ENCODE measurements around the gene BST1. TPM values are rescaled to one million over a fixed set of nuclear protein-coding genes. Genes with fewer than 3 reads are reported as not detected.

Gene BST1
- total RNA-seq, 1 experiment from 2014 or later: 0.69 TPM

DNA sequence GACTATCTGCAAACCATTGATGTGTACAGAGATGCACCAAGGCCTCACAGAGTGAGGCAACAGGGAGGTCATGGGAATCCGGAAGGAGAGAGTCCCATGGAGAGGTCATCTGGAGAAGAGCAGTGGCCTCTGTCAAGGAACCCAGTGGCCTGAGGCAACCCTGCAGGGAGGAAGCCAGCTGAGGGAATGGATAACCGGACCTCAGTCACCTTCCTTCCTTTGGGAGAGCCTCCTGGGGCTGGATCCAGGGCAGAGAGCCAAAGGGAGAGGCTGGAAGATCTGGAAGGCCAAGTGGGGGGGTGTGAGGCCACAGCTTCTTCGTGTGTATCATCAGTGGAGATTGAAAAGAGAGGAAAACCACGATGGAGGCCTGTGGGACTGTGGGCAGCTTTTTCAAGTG is 50.9 kb downstream of the BST1 start:
- Histone ChIP-seq H3K79me2 (ENCODE audit: low read length) (no peaks in the 10 kb centered on the region), H2AFZ (ENCODE audit: low read length) (no peak overlapping the region), H3K4me2 (ENCODE audit: low read length) (no peak overlapping the region), H3K27ac (ENCODE audit: low read length) (no peak overlapping the region), H3K9me3 (ENCODE audit: low read length) (no peaks in the 10 kb centered on the region), H3K4me1 (ENCODE audit: insufficient read depth, low read length) (peaks cover 23% of the 10 kb centered on the region), H4K20me1 (ENCODE audit: low read length) (no peaks in the 10 kb centered on the region), H3F3A (ENCODE audit: low read length, unreplicated experiment) (no peaks in the 10 kb centered on the region), H3K4me3 (ENCODE audit: low read length) (no peak overlapping the region), H3K36me3 (ENCODE audit: low read depth, low read length) (no peaks in the 10 kb centered on the region), H3K9ac (ENCODE audit: low read length) (no peak overlapping the region), H3K9me2 (replicated peaks; ENCODE audit: low read length) (no peaks in the 10 kb centered on the region), H3K27me3 (ENCODE audit: low read length) (no peaks in the 10 kb centered on the region)
- ChIA-PET POLR2A (ENCODE audit: unreplicated experiment) (no interaction called here), CTCF (no interaction called here)
- intact Hi-C loops (cut with micrococcal nuclease): no loop called here
- TF ChIP-seq EZH2 (IDR thresholded peaks at IDR 0.05; ENCODE audit: low read length, unreplicated experiment): no peak
- TF ChIP-seq, protein P1, sequence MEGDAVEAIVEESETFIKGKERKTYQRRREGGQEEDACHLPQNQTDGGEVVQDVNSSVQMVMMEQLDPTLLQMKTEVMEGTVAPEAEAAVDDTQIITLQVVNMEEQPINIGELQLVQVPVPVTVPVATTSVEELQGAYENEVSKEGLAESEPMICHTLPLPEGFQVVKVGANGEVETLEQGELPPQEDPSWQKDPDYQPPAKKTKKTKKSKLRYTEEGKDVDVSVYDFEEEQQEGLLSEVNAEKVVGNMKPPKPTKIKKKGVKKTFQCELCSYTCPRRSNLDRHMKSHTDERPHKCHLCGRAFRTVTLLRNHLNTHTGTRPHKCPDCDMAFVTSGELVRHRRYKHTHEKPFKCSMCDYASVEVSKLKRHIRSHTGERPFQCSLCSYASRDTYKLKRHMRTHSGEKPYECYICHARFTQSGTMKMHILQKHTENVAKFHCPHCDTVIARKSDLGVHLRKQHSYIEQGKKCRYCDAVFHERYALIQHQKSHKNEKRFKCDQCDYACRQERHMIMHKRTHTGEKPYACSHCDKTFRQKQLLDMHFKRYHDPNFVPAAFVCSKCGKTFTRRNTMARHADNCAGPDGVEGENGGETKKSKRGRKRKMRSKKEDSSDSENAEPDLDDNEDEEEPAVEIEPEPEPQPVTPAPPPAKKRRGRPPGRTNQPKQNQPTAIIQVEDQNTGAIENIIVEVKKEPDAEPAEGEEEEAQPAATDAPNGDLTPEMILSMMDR (conservative IDR thresholded peaks at IDR 0.05; ENCODE audit: low read depth, low read length): no peak
- ATAC-seq (no peak), DNase-seq (peak; percentile 37)
- no TSS peak for BruUV-seq (replicated peaks)

DNA sequence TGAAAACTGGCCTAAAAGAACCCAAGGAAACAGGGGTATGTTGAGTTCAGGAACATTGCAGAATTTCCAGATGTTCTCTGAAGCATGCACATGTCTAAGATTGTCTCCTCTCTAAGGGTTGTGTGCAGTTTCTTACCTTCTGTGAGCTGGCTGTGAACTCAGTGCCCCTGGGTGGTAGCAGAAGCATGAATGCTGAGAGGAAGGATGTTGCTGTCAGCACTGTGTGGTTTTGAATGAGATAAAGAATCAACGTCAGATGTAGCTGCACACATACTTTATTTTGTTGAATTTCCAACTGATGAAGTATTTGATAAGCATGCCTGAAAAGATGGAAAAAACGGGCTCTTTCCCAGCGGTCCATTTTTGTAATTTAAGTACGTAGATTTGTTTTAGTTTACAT is 51.5 kb downstream of the BST1 start:
- Histone ChIP-seq H3K9me2 (replicated peaks; ENCODE audit: low read length) (no peaks in the 10 kb centered on the region), H3K27ac (ENCODE audit: low read length) (no peak overlapping the region), H3K9ac (ENCODE audit: low read length) (no peak overlapping the region), H3K79me2 (ENCODE audit: low read length) (no peaks in the 10 kb centered on the region), H3K4me1 (ENCODE audit: insufficient read depth, low read length) (peaks cover 23% of the 10 kb centered on the region), H4K20me1 (ENCODE audit: low read length) (no peaks in the 10 kb centered on the region), H3F3A (ENCODE audit: low read length, unreplicated experiment) (no peaks in the 10 kb centered on the region), H3K36me3 (ENCODE audit: low read depth, low read length) (no peaks in the 10 kb centered on the region), H3K4me2 (ENCODE audit: low read length) (no peak overlapping the region), H3K4me3 (ENCODE audit: low read length) (no peak overlapping the region), H2AFZ (ENCODE audit: low read length) (no peak overlapping the region), H3K9me3 (ENCODE audit: low read length) (no peaks in the 10 kb centered on the region), H3K27me3 (ENCODE audit: low read length) (no peaks in the 10 kb centered on the region)
- TF ChIP-seq, protein P1 (conservative IDR thresholded peaks at IDR 0.05; ENCODE audit: low read depth, low read length): no peak
- no peak for TF ChIP-seq EZH2 (IDR thresholded peaks at IDR 0.05; ENCODE audit: low read length, unreplicated experiment)
- TF ChIP-seq EZH2phosphoT487 (IDR thresholded peaks at IDR 0.05; ENCODE audit: borderline replicate concordance, low read length): no peak
- intact Hi-C loops (cut with micrococcal nuclease): no loop called here
- no TSS peak for BruUV-seq (replicated peaks)
- POLR2A ChIA-PET (ENCODE audit: unreplicated experiment): no interaction called here
- DNase-seq (peak; percentile 10), ATAC-seq (no peak)
- CTCF ChIA-PET: no interaction called here

DNA sequence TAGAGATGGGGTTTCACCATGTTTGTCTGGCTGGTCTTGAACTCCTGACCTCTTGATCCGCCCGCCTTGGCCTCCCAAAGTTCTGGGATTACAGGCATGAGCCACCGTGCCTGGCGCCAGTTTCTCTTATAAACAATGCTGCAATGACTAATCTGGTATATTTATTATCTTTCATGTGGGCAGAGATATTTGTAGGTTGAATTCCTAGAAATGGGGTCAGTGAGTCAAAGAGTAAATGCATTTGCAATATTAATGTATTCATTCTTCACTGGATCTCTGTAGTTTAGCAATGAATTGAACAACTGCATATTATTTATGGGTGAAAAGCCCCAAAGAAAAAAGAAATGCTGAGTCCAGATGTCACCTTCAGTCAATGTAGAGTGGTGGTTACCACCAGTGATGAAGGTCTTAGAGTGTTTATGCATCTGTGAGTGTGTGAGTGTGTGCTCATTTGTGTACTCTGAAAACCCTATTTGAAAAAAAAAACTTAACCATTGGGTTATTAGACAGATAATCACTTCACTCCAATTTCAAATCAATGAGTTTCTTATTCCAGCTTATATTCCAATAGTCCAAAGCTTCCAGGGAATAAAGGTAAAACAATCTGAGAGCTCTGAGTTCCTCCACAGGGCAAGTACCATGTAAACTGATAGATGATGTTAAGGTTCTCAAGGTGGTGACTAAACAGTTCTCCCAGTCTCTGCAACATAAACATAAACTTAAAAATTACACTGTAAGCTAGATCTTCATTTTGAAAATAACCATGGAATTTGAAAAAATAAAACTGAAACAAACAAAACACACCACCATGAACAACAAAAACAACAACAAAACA is 52.7 kb downstream of the BST1 start:
- TF ChIP-seq, protein P1 (conservative IDR thresholded peaks at IDR 0.05; ENCODE audit: low read depth, low read length): no peak
- TF ChIP-seq EZH2 (IDR thresholded peaks at IDR 0.05; ENCODE audit: low read length, unreplicated experiment) (no peak), EZH2phosphoT487 (IDR thresholded peaks at IDR 0.05; ENCODE audit: borderline replicate concordance, low read length) (no peak)
- ATAC-seq: peak; percentile 43
- H3K27ac ChIP-seq (ENCODE audit: low read length): peak overlapping the region; percentile 39
- no peaks in the 10 kb centered on the region for H3F3A ChIP-seq (ENCODE audit: low read length, unreplicated experiment)
- H2AFZ ChIP-seq (ENCODE audit: low read length): no peak overlapping the region
- CTCF ChIA-PET: interaction anchor here (0.7 kb wide), 1 partner anchor 39 kb away, joined by 4 read pairs; no protein-coding TSS in a partner anchor
- intact Hi-C loops (cut with micrococcal nuclease): no loop called here
- H3K36me3 ChIP-seq (ENCODE audit: low read depth, low read length): no peaks in the 10 kb centered on the region
- BruUV-seq (replicated peaks): no TSS peak
- H3K4me2 ChIP-seq (ENCODE audit: low read length): peak overlapping the region; percentile 48
- peak; percentile 73 for DNase-seq
- H3K4me3 ChIP-seq (ENCODE audit: low read length): peak overlapping the region; percentile 9; the same call in 1 of the 2 replicates
- no peaks in the 10 kb centered on the region for H4K20me1 ChIP-seq (ENCODE audit: low read length)
- no peaks in the 10 kb centered on the region for H3K9me2 ChIP-seq (replicated peaks; ENCODE audit: low read length)
- POLR2A ChIA-PET (ENCODE audit: unreplicated experiment): no interaction called here
- no peak overlapping the region for H3K9ac ChIP-seq (ENCODE audit: low read length)
- H3K4me1 ChIP-seq (ENCODE audit: insufficient read depth, low read length): peaks cover 23% of the 10 kb centered on the region
- no peaks in the 10 kb centered on the region for H3K9me3 ChIP-seq (ENCODE audit: low read length)
- H3K27me3 ChIP-seq (ENCODE audit: low read length): no peaks in the 10 kb centered on the region
- H3K79me2 ChIP-seq (ENCODE audit: low read length): no peaks in the 10 kb centered on the region
